ENCODE measurements around the gene ERN2.
"Not testable (repeated sequence)": the region's sequence is repeated elsewhere in the genome, so short reads cannot be mapped to it uniquely, and the experiment has no call there.

Gene ERN2

GRCh38 chr16:23724785-23725131 is 11.7 kb upstream of the ERN2 start:
- Histone ChIP-seq H3K9me3 (replicated peaks; ENCODE audit: insufficient read depth, low read length) (no peaks in the 10 kb centered on the region), H2AFZ (ENCODE audit: low read length) (no peak overlapping the region), H3K9ac (ENCODE audit: low read length) (no peak overlapping the region), H3K79me2 (ENCODE audit: low read length) (no peaks in the 10 kb centered on the region), H3K9me2 (replicated peaks; ENCODE audit: insufficient read depth, low read length) (no peaks in the 10 kb centered on the region), H3K36me3 (replicated peaks; ENCODE audit: insufficient read depth, low read length) (no peaks in the 10 kb centered on the region), H3K27me3 (replicated peaks; ENCODE audit: insufficient read depth, low read length) (no peaks in the 10 kb centered on the region), H4K20me1 (ENCODE audit: insufficient read depth, low read length) (no peaks in the 10 kb centered on the region), H3K27ac (ENCODE audit: low read length) (no peak overlapping the region), H3K4me2 (ENCODE audit: low read depth, low read length) (no peak overlapping the region), H3K4me1 (ENCODE audit: low read length) (no peaks in the 10 kb centered on the region), H3K4me3 (ENCODE audit: low read length) (no peak overlapping the region), H3F3A (ENCODE audit: insufficient read depth, low read length) (no peaks in the 10 kb centered on the region)
- DNase-seq, result no peak
- TF ChIP-seq EZH2phosphoT487 (IDR thresholded peaks at IDR 0.05; ENCODE audit: low read length) (no peak), EZH2 (optimal IDR thresholded peaks at IDR 0.05; ENCODE audit: low read depth, low read length) (no peak), CTCF (IDR thresholded peaks at IDR 0.05; ENCODE audit: low read length) (no peak)

GRCh38 chr16:23724096-23724784 is 11.2 kb upstream of the ERN2 start:
- Histone ChIP-seq H3K9me3 (replicated peaks; ENCODE audit: insufficient read depth, low read length) (no peaks in the 10 kb centered on the region), H3K79me2 (ENCODE audit: low read length) (no peaks in the 10 kb centered on the region), H3K27me3 (replicated peaks; ENCODE audit: insufficient read depth, low read length) (no peaks in the 10 kb centered on the region), H3K36me3 (replicated peaks; ENCODE audit: insufficient read depth, low read length) (no peaks in the 10 kb centered on the region), H3K4me1 (ENCODE audit: low read length) (no peaks in the 10 kb centered on the region), H4K20me1 (ENCODE audit: insufficient read depth, low read length) (no peaks in the 10 kb centered on the region), H3K9ac (ENCODE audit: low read length) (no peak overlapping the region), H3K27ac (ENCODE audit: low read length) (no peak overlapping the region), H3K4me2 (ENCODE audit: low read depth, low read length) (no peak overlapping the region), H3K4me3 (ENCODE audit: low read length) (no peak overlapping the region), H3F3A (ENCODE audit: insufficient read depth, low read length) (no peaks in the 10 kb centered on the region), H2AFZ (ENCODE audit: low read length) (no peak overlapping the region), H3K9me2 (replicated peaks; ENCODE audit: insufficient read depth, low read length) (no peaks in the 10 kb centered on the region)
- no peak for DNase-seq
- no peak for TF ChIP-seq CTCF (IDR thresholded peaks at IDR 0.05; ENCODE audit: low read length)
- no peak for TF ChIP-seq EZH2 (optimal IDR thresholded peaks at IDR 0.05; ENCODE audit: low read depth, low read length)
- TF ChIP-seq EZH2phosphoT487 (IDR thresholded peaks at IDR 0.05; ENCODE audit: low read length), result no peak

- not testable (repeated sequence) for H3K4me1 ChIP-seq (ENCODE audit: low read length); H3K27ac ChIP-seq (ENCODE audit: low read length); H3K36me3 ChIP-seq (replicated peaks; ENCODE audit: insufficient read depth, low read length); H3K79me2 ChIP-seq (ENCODE audit: low read length); DNase-seq; H3K9me3 ChIP-seq (replicated peaks; ENCODE audit: insufficient read depth, low read length); H3K4me2 ChIP-seq (ENCODE audit: low read depth, low read length); H2AFZ ChIP-seq (ENCODE audit: low read length); H3F3A ChIP-seq (ENCODE audit: insufficient read depth, low read length); H3K27me3 ChIP-seq (replicated peaks; ENCODE audit: insufficient read depth, low read length); H3K4me3 ChIP-seq (ENCODE audit: low read length); H4K20me1 ChIP-seq (ENCODE audit: insufficient read depth, low read length); H3K9me2 ChIP-seq (replicated peaks; ENCODE audit: insufficient read depth, low read length); H3K9ac ChIP-seq (ENCODE audit: low read length)
Observed at GRCh38 chr16:23722613-23723240, 9.7 kb upstream of the ERN2 start.

- H3K36me3 ChIP-seq (replicated peaks; ENCODE audit: insufficient read depth, low read length), result no peaks in the 10 kb centered on the region
- no peaks in the 10 kb centered on the region for H3K79me2 ChIP-seq (ENCODE audit: low read length)
- H3K9me2 ChIP-seq (replicated peaks; ENCODE audit: insufficient read depth, low read length), result no peaks in the 10 kb centered on the region
- H3K4me1 ChIP-seq (ENCODE audit: low read length), result no peaks in the 10 kb centered on the region
- no peaks in the 10 kb centered on the region for H4K20me1 ChIP-seq (ENCODE audit: insufficient read depth, low read length)
- H2AFZ ChIP-seq (ENCODE audit: low read length), result no peak overlapping the region
- no peak overlapping the region for H3K9ac ChIP-seq (ENCODE audit: low read length)
- no peak overlapping the region for H3K4me2 ChIP-seq (ENCODE audit: low read depth, low read length)
- no peaks in the 10 kb centered on the region for H3F3A ChIP-seq (ENCODE audit: insufficient read depth, low read length)
- no peak overlapping the region for H3K4me3 ChIP-seq (ENCODE audit: low read length)
- no peak for DNase-seq
- no peak for TF ChIP-seq EZH2 (optimal IDR thresholded peaks at IDR 0.05; ENCODE audit: low read depth, low read length)
- no peak overlapping the region for H3K27ac ChIP-seq (ENCODE audit: low read length)
- no peaks in the 10 kb centered on the region for H3K27me3 ChIP-seq (replicated peaks; ENCODE audit: insufficient read depth, low read length)
- no peaks in the 10 kb centered on the region for H3K9me3 ChIP-seq (replicated peaks; ENCODE audit: insufficient read depth, low read length)
Observed at GRCh38 chr16:23716484-23716883, 3.5 kb upstream of the ERN2 start.

Data from MM.1S (cell line).